Endothelial cell (in vitro differentiated cells): ENCODE data around the gene LBX2. TPM values are rescaled to one million over a fixed set of nuclear protein-coding genes. Genes with fewer than 3 reads are reported as not detected.

Experiments used
- DNase-seq: peaks from one replicate; pipeline ENCODE4 v3.0.0; 2021; ENCODE audit warnings: low spot score
- H3K27ac Mint-ChIP-seq: one replicate; pipeline ENCODE4 v1.8.0; 2021; ENCODE audit warnings: mixed read lengths, inconsistent platforms; ENCODE audit not compliant: unreplicated experiment
- H3K27me3 Mint-ChIP-seq: one replicate; pipeline ENCODE4 v1.8.0; 2021; ENCODE audit warnings: mild to moderate bottlenecking, moderate library complexity, mixed read lengths, inconsistent platforms; ENCODE audit not compliant: unreplicated experiment
- H3K36me3 Mint-ChIP-seq: one replicate; pipeline ENCODE4 v1.8.0; 2021; ENCODE audit warnings: mild to moderate bottlenecking, low read depth, mixed read lengths, inconsistent platforms; ENCODE audit not compliant: unreplicated experiment
- H3K4me1 Mint-ChIP-seq: one replicate; pipeline ENCODE4 v1.8.0; 2021; ENCODE audit warnings: mild to moderate bottlenecking, mixed read lengths, inconsistent platforms; ENCODE audit not compliant: unreplicated experiment
- H3K4me3 Mint-ChIP-seq: one replicate; pipeline ENCODE4 v1.8.0; 2021; ENCODE audit warnings: mild to moderate bottlenecking, mixed read lengths, inconsistent platforms; ENCODE audit not compliant: unreplicated experiment
- H3K9me3 Mint-ChIP-seq: one replicate; pipeline ENCODE4 v1.8.0; 2021; ENCODE audit warnings: mixed read lengths, inconsistent platforms; ENCODE audit not compliant: unreplicated experiment
- CTCF ChIP-seq: fragments of 200-600 bp; sonication (generic); IDR thresholded peaks from one replicate; pipeline ENCODE4 v1.5.0; 2021; ENCODE audit warnings: antibody characterized with exemption; ENCODE audit not compliant: unreplicated experiment
- total RNA-seq: library from RNA; stranded (reverse); fragmentation: NEBNext Ultra II Directional; extraction: Animal tissue kit (Norgen Biotek cat#: 25700); gene quantifications from one replicate; pipeline ENCODE4 v1.2.1, GENCODE V29; 2021; ENCODE audit not compliant: unreplicated experiment

LBX2 gene
- total RNA-seq, 1 donor from 2014 or later = not detected

- Mint-ChIP-seq H3K4me3 (peak overlapping the region; percentile 90), H3K27ac (no peak overlapping the region), H3K27me3 (peaks cover 3% of the 10 kb centered on the region), H3K9me3 (no peaks in the 10 kb centered on the region), H3K4me1 (peaks cover 21% of the 10 kb centered on the region), H3K36me3 (peaks cover 10% of the 10 kb centered on the region)
- no peak for DNase-seq
- TF ChIP-seq CTCF = no peak
Observed at GRCh38 chr2:74481431-74481830, 18.0 kb downstream of the LBX2 start.

- Mint-ChIP-seq H3K4me1 (peaks cover 16% of the 10 kb centered on the region), H3K27ac (no peak overlapping the region), H3K9me3 (no peaks in the 10 kb centered on the region), H3K27me3 (peaks cover 6% of the 10 kb centered on the region), H3K4me3 (peak overlapping the region; percentile 37), H3K36me3 (peaks cover 27% of the 10 kb centered on the region)
- TF ChIP-seq CTCF = peak; percentile 31
- DNase-seq = peak; percentile 37
Observed at GRCh38 chr2:74474899-74475298, 24.5 kb downstream of the LBX2 start.

- DNase-seq = no peak
- peaks cover 8% of the 10 kb centered on the region for H3K27me3 Mint-ChIP-seq
- H3K4me3 Mint-ChIP-seq = peak overlapping the region; percentile 37
- no peaks in the 10 kb centered on the region for H3K9me3 Mint-ChIP-seq
- no peak for TF ChIP-seq CTCF
- no peak overlapping the region for H3K27ac Mint-ChIP-seq
- peaks cover 16% of the 10 kb centered on the region for H3K4me1 Mint-ChIP-seq
- peaks cover 29% of the 10 kb centered on the region for H3K36me3 Mint-ChIP-seq
Observed at GRCh38 chr2:74474481-74474880, 24.9 kb downstream of the LBX2 start.

GRCh38 chr2:74472945-74473258 is 26.5 kb downstream of the LBX2 start:
- H3K27me3 Mint-ChIP-seq = peaks cover 8% of the 10 kb centered on the region
- DNase-seq = no peak
- H3K9me3 Mint-ChIP-seq = no peaks in the 10 kb centered on the region
- H3K36me3 Mint-ChIP-seq = peaks cover 29% of the 10 kb centered on the region
- H3K4me1 Mint-ChIP-seq = peaks cover 16% of the 10 kb centered on the region
- peak overlapping the region; percentile 97 for H3K27ac Mint-ChIP-seq
- TF ChIP-seq CTCF = no peak
- peak overlapping the region; percentile 95 for H3K4me3 Mint-ChIP-seq

- Mint-ChIP-seq H3K36me3 (peaks cover 25% of the 10 kb centered on the region), H3K4me3 (peak within 1 kb of the TSS; percentile 95), H3K4me1 (peaks cover 13% of the 10 kb centered on the region), H3K27ac (peak within 1 kb of the TSS; percentile 97), H3K27me3 (peaks cover 8% of the 10 kb centered on the region), H3K9me3 (no peaks in the 10 kb centered on the region)
- peak; percentile 91 for DNase-seq
- TF ChIP-seq CTCF = no peak
Observed at GRCh38 chr2:74472086-74472944, 27.1 kb downstream of the LBX2 start, which contains the start of gene MRPL53. TSS of gene MRPL53 (minus strand) at chr2:74472680. CDS start at chr2:74472660, 20 bp downstream.
